Bronchial epithelial cell (primary cell): ENCODE data around the gene MTA3. TPM values are rescaled to one million over a fixed set of nuclear protein-coding genes. Genes with fewer than 3 reads are reported as not detected.
"Not testable (repeated sequence)": the region's sequence is repeated elsewhere in the genome, so short reads cannot be mapped to it uniquely, and the experiment has no call there.

ENCODE experiments used
- DNase-seq: peaks from one replicate; pipeline ENCODE4 v3.0.0-alpha.2; 2010; ENCODE audit warnings: low read depth
- FAIRE-seq: peaks from 2 replicates; lab custom pipeline; 2011; peaks lifted over from hg19 to GRCh38; lab: Jason Lieb, UNC
- H3K27me3 ChIP-seq: 2 replicates; pipeline ENCODE4 v1.5.1; 2011; ENCODE audit warnings: low read length; ENCODE audit not compliant: control insufficient read depth, insufficient read depth
- H3K36me3 ChIP-seq: 2 replicates; pipeline ENCODE4 v1.5.1; 2011; ENCODE audit warnings: low read length; ENCODE audit not compliant: control insufficient read depth, insufficient read depth
- H3K4me3 ChIP-seq: 2 replicates; pipeline ENCODE4 v1.5.1; 2011; ENCODE audit warnings: mild to moderate bottlenecking, low read depth, low read length, control low read depth
- total RNA-seq: library from RNA; depleted of rRNA; stranded (reverse); fragments of >200 nt; gene quantifications from 2 replicates; pipeline ENCODE4 v1.2.1, GENCODE V29; 2014
- TF ChIP-seq, protein P1 (sequence below): IDR thresholded peaks from 2 replicates; pipeline ENCODE4 v1.5.1; 2011; ENCODE audit warnings: mild to moderate bottlenecking, moderate library complexity, low read length, control low read depth, inconsistent platforms; ENCODE audit not compliant: insufficient read depth, severe bottlenecking

MTA3 gene
- total RNA-seq, 1 donor from 2014 or later, result 18.2 TPM

DNA sequence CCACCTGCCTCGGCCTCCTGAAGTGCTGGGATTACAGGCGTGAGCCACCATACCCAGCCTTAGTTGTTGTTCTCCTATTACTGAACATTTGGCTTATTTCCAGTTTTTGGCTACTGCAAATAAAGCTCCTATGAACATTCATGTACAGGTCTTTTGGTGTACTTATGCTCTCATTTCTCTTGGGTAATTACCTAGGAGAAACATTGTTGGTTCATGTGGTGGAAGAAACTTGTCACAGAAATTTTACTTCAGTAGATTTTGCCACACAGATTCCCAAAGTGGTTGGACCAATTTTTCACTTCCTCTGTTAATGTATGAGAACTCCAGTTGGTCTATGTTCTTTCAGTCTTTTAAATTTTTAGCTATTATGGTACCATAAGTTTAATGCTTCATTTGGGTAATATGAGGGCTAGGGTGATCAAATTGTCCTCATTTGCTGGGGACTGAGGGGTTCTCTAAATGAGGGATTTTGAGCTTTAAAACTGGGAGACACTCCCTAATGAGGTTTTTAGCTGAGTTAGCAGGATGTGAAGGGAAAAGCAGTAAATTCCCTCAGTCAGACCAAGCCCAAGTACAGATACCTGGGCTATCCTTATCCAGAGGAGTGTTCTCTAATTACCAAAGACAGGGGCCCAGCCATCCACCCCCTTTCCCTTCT, 33.9 kb downstream of the MTA3 start:
- Histone ChIP-seq H3K4me3 (no peak overlapping the region), H3K27me3 (no peaks in the 10 kb centered on the region), H3K36me3 (no peaks in the 10 kb centered on the region)
- TF ChIP-seq, protein P1, sequence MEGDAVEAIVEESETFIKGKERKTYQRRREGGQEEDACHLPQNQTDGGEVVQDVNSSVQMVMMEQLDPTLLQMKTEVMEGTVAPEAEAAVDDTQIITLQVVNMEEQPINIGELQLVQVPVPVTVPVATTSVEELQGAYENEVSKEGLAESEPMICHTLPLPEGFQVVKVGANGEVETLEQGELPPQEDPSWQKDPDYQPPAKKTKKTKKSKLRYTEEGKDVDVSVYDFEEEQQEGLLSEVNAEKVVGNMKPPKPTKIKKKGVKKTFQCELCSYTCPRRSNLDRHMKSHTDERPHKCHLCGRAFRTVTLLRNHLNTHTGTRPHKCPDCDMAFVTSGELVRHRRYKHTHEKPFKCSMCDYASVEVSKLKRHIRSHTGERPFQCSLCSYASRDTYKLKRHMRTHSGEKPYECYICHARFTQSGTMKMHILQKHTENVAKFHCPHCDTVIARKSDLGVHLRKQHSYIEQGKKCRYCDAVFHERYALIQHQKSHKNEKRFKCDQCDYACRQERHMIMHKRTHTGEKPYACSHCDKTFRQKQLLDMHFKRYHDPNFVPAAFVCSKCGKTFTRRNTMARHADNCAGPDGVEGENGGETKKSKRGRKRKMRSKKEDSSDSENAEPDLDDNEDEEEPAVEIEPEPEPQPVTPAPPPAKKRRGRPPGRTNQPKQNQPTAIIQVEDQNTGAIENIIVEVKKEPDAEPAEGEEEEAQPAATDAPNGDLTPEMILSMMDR, result no peak
- DNase-seq (no peak), FAIRE-seq (no peak)

DNA sequence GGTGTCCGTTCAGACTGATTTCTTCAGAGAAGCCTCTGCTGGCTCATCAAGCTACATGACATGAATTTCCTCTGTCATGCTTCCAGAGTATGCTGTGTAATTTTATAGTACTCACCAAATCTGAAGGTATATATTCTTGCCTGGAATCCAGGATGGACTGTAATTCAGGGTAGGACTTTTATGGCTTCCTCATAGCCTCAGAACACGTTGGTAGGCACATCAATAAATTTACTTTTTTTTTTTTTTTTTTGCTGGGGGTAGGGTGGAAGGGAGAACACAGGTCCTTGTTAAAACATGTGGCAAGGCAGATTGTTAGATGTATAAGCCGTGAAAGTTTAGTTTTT, 34.4 kb downstream of the MTA3 start:
- DNase-seq (no peak), FAIRE-seq (no peak)
- no peaks in the 10 kb centered on the region for H3K27me3 ChIP-seq
- TF ChIP-seq, protein P1, result no peak
- no peak overlapping the region for H3K4me3 ChIP-seq
- no peaks in the 10 kb centered on the region for H3K36me3 ChIP-seq

DNA sequence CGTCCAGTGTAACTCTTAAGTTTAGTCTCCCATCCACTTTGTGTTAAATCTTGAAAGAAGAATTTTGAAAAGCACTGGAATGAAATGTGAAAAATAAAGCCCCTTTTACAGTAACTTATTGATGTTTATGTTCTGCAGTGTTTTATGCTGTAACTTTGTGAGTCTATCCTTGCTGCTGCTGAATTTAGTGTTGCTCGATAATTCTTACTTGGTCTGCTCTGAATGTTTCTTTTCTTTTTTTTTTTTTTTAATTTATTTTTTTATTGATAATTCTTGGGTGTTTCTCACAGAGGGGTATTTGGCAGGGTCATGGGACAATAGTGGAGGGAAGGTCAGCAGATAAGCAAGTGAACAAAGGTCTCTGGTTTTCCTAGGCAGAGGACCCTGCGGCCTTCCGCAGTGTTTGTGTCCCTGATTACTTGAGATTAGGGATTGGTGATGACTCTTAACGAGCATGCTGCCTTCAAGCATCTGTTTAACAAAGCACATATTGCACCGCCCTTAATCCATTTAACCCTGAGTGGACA, 36.0 kb downstream of the MTA3 start:
- not testable (repeated sequence) for H3K36me3 ChIP-seq, DNase-seq, H3K4me3 ChIP-seq, FAIRE-seq, H3K27me3 ChIP-seq

DNA sequence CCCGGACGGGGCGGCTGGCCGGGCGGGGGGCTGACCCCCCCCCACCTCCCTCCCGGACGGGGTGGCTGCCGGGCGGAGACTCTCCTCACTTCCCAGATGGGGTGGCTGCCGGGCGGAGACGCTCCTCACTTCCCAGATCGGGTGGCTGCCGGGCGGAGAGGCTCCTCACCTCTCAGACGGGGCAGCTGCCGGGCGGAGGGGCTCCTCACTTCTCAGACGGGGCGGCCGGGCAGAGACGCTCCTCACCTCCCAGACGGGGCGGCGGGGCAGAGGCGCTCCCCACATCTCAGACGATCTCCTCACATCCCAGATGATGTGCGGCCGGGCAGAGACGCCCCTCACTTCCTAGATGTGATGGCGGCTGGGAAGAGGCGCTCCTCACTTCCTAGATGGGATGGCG, 37.7 kb downstream of the MTA3 start:
- not testable (repeated sequence) for FAIRE-seq, H3K4me3 ChIP-seq, H3K27me3 ChIP-seq, DNase-seq, H3K36me3 ChIP-seq

DNA sequence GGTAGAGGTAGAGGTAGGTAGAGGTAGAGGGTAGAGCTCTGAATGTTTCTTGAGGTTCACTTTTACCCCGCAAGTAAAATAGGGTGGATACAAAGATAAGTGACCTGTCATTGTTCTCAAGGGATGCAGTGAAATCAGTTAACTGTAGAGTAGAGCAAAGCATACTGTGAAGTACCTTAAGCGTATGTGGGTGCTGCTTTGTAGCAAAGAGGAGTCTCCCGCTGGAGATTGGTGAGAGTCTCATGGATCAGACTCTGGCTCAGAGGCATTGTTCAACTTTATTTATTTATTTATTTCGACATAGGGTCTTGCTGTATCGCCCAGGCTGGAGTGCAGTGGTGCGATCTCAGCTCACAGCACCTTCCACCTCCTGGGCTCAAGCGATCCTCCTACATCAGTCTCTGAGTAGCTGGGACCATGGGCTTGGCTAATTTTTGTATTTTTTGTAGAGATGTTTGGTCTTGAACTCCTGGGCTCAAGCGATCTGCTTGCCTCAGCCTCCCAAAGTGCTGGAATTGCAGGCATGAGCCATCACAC, 38.7 kb downstream of the MTA3 start:
- DNase-seq (no peak), FAIRE-seq (no peak)
- no peak overlapping the region for H3K4me3 ChIP-seq
- TF ChIP-seq, protein P1, result no peak
- H3K36me3 ChIP-seq, result peaks cover 2% of the 10 kb centered on the region
- no peaks in the 10 kb centered on the region for H3K27me3 ChIP-seq

DNA sequence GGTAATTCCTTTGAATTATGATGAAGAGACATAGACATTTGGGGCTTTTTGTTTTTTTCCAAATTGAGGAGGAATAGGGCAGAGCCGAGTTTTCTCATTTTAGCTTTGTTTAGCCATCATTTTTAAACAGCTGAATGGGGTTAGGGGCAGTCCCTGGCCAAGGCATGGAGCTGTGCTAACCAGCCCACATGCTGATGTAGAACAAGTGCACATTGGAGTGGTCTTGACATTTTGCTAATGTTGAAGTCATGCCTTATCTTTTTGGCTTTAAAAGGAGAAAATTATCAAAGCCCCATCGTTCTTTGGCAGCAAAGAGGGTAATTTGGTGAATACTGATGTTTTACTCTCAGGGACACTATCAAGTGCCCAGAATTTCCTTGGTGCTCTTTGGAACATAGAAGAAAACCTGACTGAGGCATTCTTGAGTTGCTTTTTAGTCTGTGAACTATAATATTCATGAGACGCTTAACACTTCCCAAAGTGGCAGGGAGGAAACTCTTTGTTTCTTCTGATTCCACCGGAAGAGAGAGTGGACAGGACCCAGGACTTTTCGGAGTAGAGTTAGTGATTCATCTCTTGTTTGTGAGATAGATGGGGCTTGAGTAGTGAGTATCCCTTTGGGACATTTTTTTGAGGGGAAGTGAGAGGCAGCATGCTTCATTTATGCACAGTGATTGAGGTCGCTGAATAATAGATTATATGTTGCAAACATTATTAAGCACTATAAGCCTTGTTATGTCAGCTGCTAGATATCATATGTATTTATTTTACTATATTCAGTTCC, 45.0 kb downstream of the MTA3 start:
- H3K36me3 ChIP-seq, result peaks cover 2% of the 10 kb centered on the region

More for the DNA sequence above, 45.0 kb downstream of the MTA3 start:
- H3K4me3 ChIP-seq, result no peak overlapping the region
- TF ChIP-seq, protein P1, result no peak
- H3K27me3 ChIP-seq, result no peaks in the 10 kb centered on the region
- DNase-seq, result no peak
- peak; percentile 23 for FAIRE-seq
